HK-2 (cell line): Measurements from ENCODE around the gene RSPH9.
"Not testable (repeated sequence)": the region's sequence is repeated elsewhere in the genome, so short reads cannot be mapped to it uniquely, and the experiment has no call there.

Source experiments
- DNase-seq: peaks from one replicate; pipeline ENCODE4 v3.0.0-alpha.2; 2018; ENCODE audit not compliant: unreplicated experiment

Gene RSPH9

GRCh38 chr6:43683708-43684455 is 39.0 kb downstream of the RSPH9 start:
- no peak for DNase-seq

- DNase-seq, result no peak
Measured at GRCh38 chr6:43687079-43687436, 42.2 kb downstream of the RSPH9 start.

GRCh38 chr6:43687437-43688347 is 42.9 kb downstream of the RSPH9 start, which contains the start of gene MRPS18A:
TSS of gene MRPS18A (minus strand) at chr6:43687791. CDS start at chr6:43687779, 12 bp downstream.
- DNase-seq, result peak; percentile 83

GRCh38 chr6:43689421-43689820 is 44.6 kb downstream of the RSPH9 start:
- no peak for DNase-seq

GRCh38 chr6:43695215-43695966 is 50.6 kb downstream of the RSPH9 start:
- DNase-seq, result no peak

GRCh38 chr6:43695967-43696291 is 51.1 kb downstream of the RSPH9 start:
- DNase-seq, result no peak

- no peak for DNase-seq
Measured at GRCh38 chr6:43697421-43697820, 52.6 kb downstream of the RSPH9 start.

- peak; percentile 23 for DNase-seq
Measured at GRCh38 chr6:43698584-43699349, 53.9 kb downstream of the RSPH9 start.

GRCh38 chr6:43699564-43700186 is 54.8 kb downstream of the RSPH9 start:
- no peak for DNase-seq

GRCh38 chr6:43700939-43701560 is 56.2 kb downstream of the RSPH9 start:
- DNase-seq, result not testable (repeated sequence)

- DNase-seq, result no peak
Measured at GRCh38 chr6:43702171-43702533, 57.3 kb downstream of the RSPH9 start.

GRCh38 chr6:43702534-43703440 is 58.0 kb downstream of the RSPH9 start:
- peak; percentile 86 for DNase-seq

- DNase-seq, result no peak
Measured at GRCh38 chr6:43703512-43704429, 58.9 kb downstream of the RSPH9 start.

GRCh38 chr6:43705996-43706395 is 61.2 kb downstream of the RSPH9 start:
- no peak for DNase-seq

- DNase-seq, result no peak
Measured at GRCh38 chr6:43706788-43707187, 62.0 kb downstream of the RSPH9 start.

GRCh38 chr6:43707269-43707668 is 62.4 kb downstream of the RSPH9 start:
- DNase-seq, result no peak

- DNase-seq, result no peak
Measured at GRCh38 chr6:43707767-43708166, 62.9 kb downstream of the RSPH9 start.

GRCh38 chr6:43708860-43709653 is 64.2 kb downstream of the RSPH9 start:
- DNase-seq, result no peak
